HG03103 (cell line): ENCODE data around the gene PAFAH1B2.
"Not testable (repeated sequence)": the region's sequence is repeated elsewhere in the genome, so short reads cannot be mapped to it uniquely, and the experiment has no call there.

Experiments
- ATAC-seq: cut with Tn5 transposase; IDR thresholded peaks from one replicate; pipeline ENCODE4 v1.9.1; 2021; ENCODE audit warnings: low read depth; ENCODE audit not compliant: unreplicated experiment

The PAFAH1B2 gene

GRCh38 chr11:117171404-117172061 lies 27.4 kb downstream of the PAFAH1B2 start:
- ATAC-seq = no peak

GRCh38 chr11:117172724-117173421 lies 28.8 kb downstream of the PAFAH1B2 start:
- no peak for ATAC-seq

- no peak for ATAC-seq
These were observed 31.0 kb downstream of the PAFAH1B2 start for GRCh38 chr11:117175104-117175503.

- ATAC-seq = no peak
These were observed 31.7 kb downstream of the PAFAH1B2 start for GRCh38 chr11:117175781-117176180.

GRCh38 chr11:117176186-117176585 lies 32.1 kb downstream of the PAFAH1B2 start:
- ATAC-seq = no peak

- ATAC-seq = no peak
These were observed 33.6 kb downstream of the PAFAH1B2 start for GRCh38 chr11:117177534-117178209.

- peak; percentile 84 for ATAC-seq
These were observed 34.3 kb downstream of the PAFAH1B2 start, which contains the start of gene SIDT2 for GRCh38 chr11:117178210-117179034. Gene SIDT2, plus strand, starts transcription at chr11:117178743. Its CDS starts 521 bp downstream, at chr11:117179264.

GRCh38 chr11:117179048-117179999 lies 35.2 kb downstream of the PAFAH1B2 start:
- peak; percentile 6 for ATAC-seq

GRCh38 chr11:117180020-117180419 lies 35.9 kb downstream of the PAFAH1B2 start:
- no peak for ATAC-seq

GRCh38 chr11:117180661-117181585 lies 36.8 kb downstream of the PAFAH1B2 start:
- no peak for ATAC-seq

GRCh38 chr11:117181586-117182550 lies 37.8 kb downstream of the PAFAH1B2 start:
- ATAC-seq = no peak

GRCh38 chr11:117182551-117182935 lies 38.5 kb downstream of the PAFAH1B2 start:
- no peak for ATAC-seq

GRCh38 chr11:117183178-117183577 lies 39.1 kb downstream of the PAFAH1B2 start:
- ATAC-seq = not testable (repeated sequence)

- no peak for ATAC-seq
These were observed 39.8 kb downstream of the PAFAH1B2 start for GRCh38 chr11:117183724-117184349.

GRCh38 chr11:117185736-117186430 lies 41.8 kb downstream of the PAFAH1B2 start:
- ATAC-seq = no peak

- ATAC-seq = no peak
These were observed 42.3 kb downstream of the PAFAH1B2 start for GRCh38 chr11:117186431-117186761.
